Cardiac atrium fibroblast (primary cell): ENCODE measurements around the gene NSUN2. TPM values are rescaled to one million over a fixed set of nuclear protein-coding genes. Genes with fewer than 3 reads are reported as not detected.

ENCODE experiments used
- total RNA-seq: library from RNA; depleted of rRNA; stranded (reverse); fragments of >200 nt; gene quantifications from 2 replicates; pipeline ENCODE4 v1.2.3, GENCODE V29; 2015

NSUN2 gene
- total RNA-seq, result 35.6 and 41.9 TPM in 2 replicates

GRCh38 chr5:6632888-6633468, at the start of gene NSUN2, which contains the start of gene SRD5A1:
Gene NSUN2, minus strand, starts transcription at chr5:6633044. Its CDS starts 65 bp downstream, at chr5:6632979.
Gene SRD5A1, plus strand, starts transcription at chr5:6633440. Its CDS starts 137 bp downstream, at chr5:6633577.

Other genes with a start within 250 kb of the NSUN2 start
- not detected in 2 replicates for gene UBE2QL1, start 184.2 kb downstream of the NSUN2 start, total RNA-seq
- gene SRD5A1, start 396 bp upstream of the NSUN2 start, total RNA-seq, result 7.9 and 9.6 TPM in 2 replicates
- gene TENT4A, start 80.4 kb upstream of the NSUN2 start, total RNA-seq, result 10.4 and 19.0 TPM in 2 replicates